Colonic mucosa (tissue), 4 donors: ENCODE data around the gene ANO7. TPM values are rescaled to one million over a fixed set of nuclear protein-coding genes. Genes with fewer than 3 reads are reported as not detected.

Source experiments
- DNase-seq: peaks from one replicate; pipeline ENCODE4 v3.0.0-alpha.2; 2020
- H3K27ac ChIP-seq: fragments of 200-600 bp; one replicate; pipeline ENCODE4 v1.8.0; 2021
- H3K27me3 ChIP-seq: fragments of 200-600 bp; one replicate; pipeline ENCODE4 v1.8.0; 2021
- H3K36me3 ChIP-seq: fragments of 200-600 bp; one replicate; pipeline ENCODE4 v1.8.0; 2021
- H3K4me1 ChIP-seq: fragments of 200-600 bp; one replicate; pipeline ENCODE4 v1.8.0; 2021; ENCODE audit warnings: mild to moderate bottlenecking
- H3K4me3 ChIP-seq: fragments of 200-600 bp; one replicate; pipeline ENCODE4 v1.8.0; 2021
- H3K9ac ChIP-seq, 2 donors: one replicate each; pipeline ENCODE4 v1.7.0; 2013; ENCODE audit warnings: control low read depth in 2 of 2, low read depth in 2 of 2, low read length in 2 of 2
- H3K9me3 ChIP-seq: fragments of 200-600 bp; one replicate; pipeline ENCODE4 v1.8.0; 2021
- CTCF ChIP-seq: fragments of 200-600 bp; IDR thresholded peaks from one replicate; pipeline ENCODE4 v1.8.0; 2022; ENCODE audit warnings: antibody characterized with exemption, mild to moderate bottlenecking
- intact Hi-C: fragments of 100-400 bp; cut with DNase I; formaldehyde crosslinking; loops from one replicate; pipeline ENCODE4 v1.14.1; 2022
- total RNA-seq, 2 donors: library from RNA; stranded (reverse); fragmentation: NEBNext Ultra II Directional in 1 of 2; extraction: Animal tissue kit (Norgen Biotek cat#: 25700) in 1 of 2; gene quantifications; one replicate each; pipeline ENCODE4 v1.2.1, GENCODE V29; 2021
- donor health status: healthy.
- donor health status: DM: no; HTN: no; CAD: no.
- donor health status: DM: no; HTN: no; CAD: no.

ANO7 gene
- total RNA-seq, 2 donors from 2014 or later: 41.4 to 55.0 TPM

GRCh38 chr2:241187101-241187917 is 1.2 kb upstream of the ANO7 start:
- DNase-seq: no peak
- TF ChIP-seq CTCF: no peak
- H3K27me3 ChIP-seq: no peaks in the 10 kb centered on the region
- H3K4me3 ChIP-seq: no peak overlapping the region
- H3K9me3 ChIP-seq: no peaks in the 10 kb centered on the region
- H3K27ac ChIP-seq: no peak overlapping the region
- peak overlapping the region in 1 of 2 donors; percentile 12 for H3K9ac ChIP-seq
- no peaks in the 10 kb centered on the region for H3K36me3 ChIP-seq
- H3K4me1 ChIP-seq: no peaks in the 10 kb centered on the region
- intact Hi-C loops: no loop called here

GRCh38 chr2:241187918-241188234 is 601 bp upstream of the ANO7 start:
- intact Hi-C loops: no loop called here
- Histone ChIP-seq H3K4me1 (no peaks in the 10 kb centered on the region), H3K36me3 (no peaks in the 10 kb centered on the region), H3K27me3 (no peaks in the 10 kb centered on the region), H3K9me3 (no peaks in the 10 kb centered on the region), H3K27ac (no peak overlapping the region), H3K9ac (peak overlapping the region in 1 of 2 donors; percentile 55), H3K4me3 (no peak overlapping the region)
- no peak for TF ChIP-seq CTCF
- DNase-seq: no peak

GRCh38 chr2:241189093-241189855 is 797 bp downstream of the ANO7 start:
- Histone ChIP-seq H3K4me3 (peak overlapping the region; percentile 31), H3K4me1 (no peaks in the 10 kb centered on the region), H3K27me3 (no peaks in the 10 kb centered on the region), H3K27ac (no peak overlapping the region), H3K9me3 (no peaks in the 10 kb centered on the region), H3K9ac (peak overlapping the region; percentile 12 to 35), H3K36me3 (no peaks in the 10 kb centered on the region)
- TF ChIP-seq CTCF: no peak
- no peak for DNase-seq
- intact Hi-C loops: no loop called here

- no peak overlapping the region for H3K27ac ChIP-seq
- no peak for TF ChIP-seq CTCF
- H3K27me3 ChIP-seq: no peaks in the 10 kb centered on the region
- no peaks in the 10 kb centered on the region for H3K36me3 ChIP-seq
- no peak overlapping the region for H3K9ac ChIP-seq
- DNase-seq: no peak
- intact Hi-C loops: no loop called here
- H3K9me3 ChIP-seq: no peaks in the 10 kb centered on the region
- no peaks in the 10 kb centered on the region for H3K4me1 ChIP-seq
- H3K4me3 ChIP-seq: no peak overlapping the region
Observed at GRCh38 chr2:241189856-241190201, 1.4 kb downstream of the ANO7 start.

GRCh38 chr2:241190291-241190981 is 2.0 kb downstream of the ANO7 start:
- H3K9ac ChIP-seq: no peak overlapping the region
- no peak for TF ChIP-seq CTCF
- no peaks in the 10 kb centered on the region for H3K4me1 ChIP-seq
- no peak for DNase-seq
- no peak overlapping the region for H3K4me3 ChIP-seq
- no peaks in the 10 kb centered on the region for H3K9me3 ChIP-seq
- no peaks in the 10 kb centered on the region for H3K36me3 ChIP-seq
- H3K27me3 ChIP-seq: no peaks in the 10 kb centered on the region
- no peak overlapping the region for H3K27ac ChIP-seq
- intact Hi-C loops: no loop called here
